ENCODE data around the gene PTPN18. TPM values are rescaled to one million over a fixed set of nuclear protein-coding genes. Genes with fewer than 3 reads are reported as not detected.

Gene PTPN18
- total RNA-seq, 1 donor from 2014 or later = 37.5 TPM

DNA sequence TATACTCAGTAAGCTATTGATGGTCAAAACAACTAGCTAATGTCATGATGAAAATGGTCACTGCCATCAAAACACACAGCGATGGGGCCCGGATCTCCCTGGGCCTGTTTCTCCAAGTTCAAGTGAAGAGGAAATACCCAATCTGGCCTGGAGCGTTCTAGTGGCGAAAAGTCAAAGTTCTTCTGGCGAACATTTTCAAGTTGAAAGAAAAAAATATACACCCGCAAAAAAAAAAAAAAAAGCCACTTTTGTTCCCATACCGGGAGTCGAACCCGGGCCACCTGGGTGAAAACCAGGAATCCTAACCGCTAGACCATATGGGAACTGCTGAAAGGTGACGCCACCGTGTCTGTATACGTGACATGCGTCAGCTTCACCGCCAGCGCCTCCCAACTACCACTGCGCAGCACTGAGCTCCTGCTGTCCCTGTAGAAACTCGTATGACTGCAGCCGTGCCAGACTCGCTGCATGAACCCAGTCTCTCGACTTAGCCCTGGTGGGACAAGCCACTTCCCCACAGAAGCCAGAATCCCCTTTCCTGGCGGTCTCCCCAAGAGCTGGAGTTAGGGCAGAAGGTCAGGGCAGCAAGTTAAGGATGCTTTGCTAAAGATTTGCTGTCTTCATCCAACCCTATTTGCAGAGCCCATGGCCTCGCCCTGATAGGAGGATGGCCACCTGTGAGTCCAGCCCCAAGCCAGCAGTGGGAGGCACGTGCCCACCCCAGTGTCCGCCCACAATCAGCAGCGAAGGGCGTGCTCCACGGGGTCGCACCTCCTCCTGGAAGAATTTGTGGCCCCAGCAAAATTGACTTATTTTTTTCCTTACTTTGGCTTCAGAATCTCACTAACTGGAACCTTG, 18.8 kb upstream of the PTPN18 start:
- DNase-seq (ENCODE audit: extremely low spot score, unreplicated experiment) = peak; percentile 95
- peaks cover 21% of the 10 kb centered on the region for H3K27me3 Mint-ChIP-seq
- peak overlapping the region; percentile 98 for H3K27ac Mint-ChIP-seq
- H3K9me3 Mint-ChIP-seq = no peaks in the 10 kb centered on the region
- H3K4me3 Mint-ChIP-seq = peak overlapping the region; percentile 94
- TF ChIP-seq CTCF (conservative IDR thresholded peaks at IDR 0.05) = no peak
- H3K4me1 Mint-ChIP-seq (ENCODE audit: unreplicated experiment) = peaks cover 38% of the 10 kb centered on the region
- peaks cover 22% of the 10 kb centered on the region for H3K36me3 Mint-ChIP-seq

DNA sequence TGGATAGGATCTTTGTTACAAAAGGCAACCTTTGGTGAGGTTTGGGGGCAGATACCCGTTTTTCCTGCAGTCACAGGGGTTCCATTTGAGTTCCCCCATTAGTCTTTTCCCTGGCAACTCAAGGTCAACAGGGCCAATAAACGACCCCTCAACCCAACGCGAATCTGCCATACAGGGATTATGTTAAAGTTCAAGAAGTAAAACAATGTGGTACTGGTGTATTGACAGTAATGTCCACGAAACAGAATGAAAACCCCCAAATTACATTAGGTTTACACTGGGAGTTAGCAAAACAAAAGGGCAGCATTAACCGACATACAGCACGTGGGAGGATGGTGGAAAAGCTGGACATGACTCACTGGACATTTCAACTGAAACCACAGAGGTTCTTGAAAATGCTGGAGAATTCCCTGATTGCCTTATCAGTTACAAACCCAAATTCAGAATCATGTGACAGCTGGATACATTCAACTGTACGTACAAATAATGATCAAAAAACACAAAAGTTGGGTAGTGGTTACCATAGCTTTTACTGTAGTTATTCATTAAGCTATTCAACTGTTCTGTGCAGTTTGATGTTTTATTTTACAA, 18.0 kb upstream of the PTPN18 start:
- Mint-ChIP-seq H3K27ac (peak overlapping the region; percentile 98), H3K4me1 (ENCODE audit: unreplicated experiment) (peaks cover 32% of the 10 kb centered on the region), H3K27me3 (peaks cover 15% of the 10 kb centered on the region), H3K9me3 (no peaks in the 10 kb centered on the region), H3K36me3 (peaks cover 22% of the 10 kb centered on the region), H3K4me3 (peak overlapping the region; percentile 94)
- no peak for TF ChIP-seq CTCF (conservative IDR thresholded peaks at IDR 0.05)
- no peak for DNase-seq (ENCODE audit: extremely low spot score, unreplicated experiment)

DNA sequence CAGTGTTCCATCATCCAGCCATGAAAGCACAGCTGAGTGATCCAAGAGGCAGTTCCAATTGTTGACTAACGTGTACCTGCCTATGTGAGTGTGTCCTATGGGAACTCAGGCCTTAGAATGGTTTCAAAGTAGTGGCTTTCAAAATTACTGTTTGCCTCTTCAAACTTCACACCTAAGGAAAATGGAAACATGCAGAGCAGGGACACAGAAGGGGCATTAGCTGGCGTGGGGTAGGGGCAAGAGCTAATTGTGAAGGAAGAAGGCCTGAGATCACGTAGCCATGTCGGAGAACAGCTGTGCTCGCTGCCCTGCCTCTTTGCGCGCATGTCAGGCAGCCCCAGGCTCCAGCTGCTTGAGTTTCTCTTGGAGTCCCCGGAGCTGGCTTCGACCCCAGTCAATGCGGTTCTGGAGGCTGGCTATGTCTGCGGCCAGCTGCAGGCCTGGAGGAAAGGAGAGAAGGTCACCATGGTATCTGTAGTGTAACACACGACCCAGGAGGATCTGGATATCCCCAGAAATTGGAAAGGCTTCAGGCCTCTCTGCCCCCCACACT, 17.0 kb upstream of the PTPN18 start:
- no peak for DNase-seq (ENCODE audit: extremely low spot score, unreplicated experiment)
- Mint-ChIP-seq H3K27ac (no peak overlapping the region), H3K4me3 (peak overlapping the region; percentile 29), H3K4me1 (ENCODE audit: unreplicated experiment) (peaks cover 32% of the 10 kb centered on the region), H3K27me3 (peaks cover 12% of the 10 kb centered on the region), H3K36me3 (peaks cover 22% of the 10 kb centered on the region), H3K9me3 (no peaks in the 10 kb centered on the region)
- no peak for TF ChIP-seq CTCF (conservative IDR thresholded peaks at IDR 0.05)

- H3K4me3 Mint-ChIP-seq = peak overlapping the region; percentile 64
- DNase-seq (ENCODE audit: extremely low spot score, unreplicated experiment) = no peak
- H3K4me1 Mint-ChIP-seq (ENCODE audit: unreplicated experiment) = peaks cover 32% of the 10 kb centered on the region
- no peak for TF ChIP-seq CTCF (conservative IDR thresholded peaks at IDR 0.05)
- H3K36me3 Mint-ChIP-seq = peaks cover 22% of the 10 kb centered on the region
- peaks cover 8% of the 10 kb centered on the region for H3K27me3 Mint-ChIP-seq
- H3K27ac Mint-ChIP-seq = peak overlapping the region; percentile 77
- H3K9me3 Mint-ChIP-seq = no peaks in the 10 kb centered on the region
These were observed 15.7 kb upstream of the PTPN18 start for GRCh38 chr2:130339885-130340745.

DNA sequence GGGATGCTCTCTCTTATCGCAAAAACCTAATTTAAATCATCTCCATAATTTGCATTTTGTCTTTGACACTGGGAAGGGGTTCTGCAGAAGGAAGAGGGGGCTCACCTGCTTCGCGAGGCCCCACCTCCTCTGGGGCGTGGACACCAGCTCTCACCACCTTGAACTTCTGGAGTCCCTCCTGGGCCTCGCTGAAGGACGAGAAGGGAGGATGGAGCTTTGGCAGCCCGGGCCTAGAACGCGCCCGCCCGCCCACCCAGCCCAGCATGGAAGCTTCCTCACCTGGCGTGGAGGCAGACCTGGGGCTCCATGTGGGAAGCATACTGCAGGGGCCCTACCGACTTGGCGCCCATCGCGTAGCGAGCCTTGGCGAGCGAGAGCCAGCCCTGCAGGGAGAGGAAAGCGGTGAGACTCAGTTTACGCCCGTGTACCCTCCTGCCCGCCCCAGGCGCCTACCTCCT, 14.3 kb upstream of the PTPN18 start:
- Mint-ChIP-seq H3K27ac (peak overlapping the region; percentile 94), H3K36me3 (peaks cover 29% of the 10 kb centered on the region), H3K4me1 (ENCODE audit: unreplicated experiment) (peaks cover 27% of the 10 kb centered on the region), H3K9me3 (no peaks in the 10 kb centered on the region), H3K27me3 (peaks cover 7% of the 10 kb centered on the region), H3K4me3 (peak overlapping the region; percentile 99)
- no peak for TF ChIP-seq CTCF (conservative IDR thresholded peaks at IDR 0.05)
- no peak for DNase-seq (ENCODE audit: extremely low spot score, unreplicated experiment)

Data from type B pancreatic cell (in vitro differentiated cells).